Trophoblast cell (in vitro differentiated cells and primary cell): Measurements from ENCODE around the gene VDR.
A peak's percentile ranks its signal among the peaks of the same experiment; 100 is the strongest.
"Not testable (repeated sequence)": the region's sequence is repeated elsewhere in the genome, so short reads cannot be mapped to it uniquely, and the experiment has no call there.

Experiments
- DNase-seq, 2 donors: peaks; one replicate each; pipeline ENCODE4 v3.0.0-alpha.2; 2016
- H2AFZ ChIP-seq: 2 replicates; pipeline ENCODE4 v1.6.1; 2013; ENCODE audit warnings: low read length, moderate library complexity, mild to moderate bottlenecking; ENCODE audit not compliant: insufficient read depth, poor library complexity
- H2AK5ac ChIP-seq: 2 replicates; pipeline ENCODE4 v1.6.1; 2013; ENCODE audit warnings: mild to moderate bottlenecking, low read length
- H2BK120ac ChIP-seq: 2 replicates; pipeline ENCODE4 v1.6.1; 2013; ENCODE audit warnings: low read length, mild to moderate bottlenecking, moderate library complexity; ENCODE audit not compliant: insufficient read depth, poor library complexity
- H2BK12ac ChIP-seq: 2 replicates; pipeline ENCODE4 v1.6.1; 2013; ENCODE audit warnings: mild to moderate bottlenecking, low read length, moderate library complexity
- H2BK5ac ChIP-seq: 2 replicates; pipeline ENCODE4 v1.6.1; 2013; ENCODE audit warnings: low read length, low read depth, moderate library complexity, mild to moderate bottlenecking; ENCODE audit not compliant: poor library complexity
- H3K14ac ChIP-seq: 2 replicates; pipeline ENCODE4 v1.6.1; 2013; ENCODE audit warnings: mild to moderate bottlenecking, low read length
- H3K18ac ChIP-seq: 2 replicates; pipeline ENCODE4 v1.6.1; 2013; ENCODE audit warnings: mild to moderate bottlenecking, low read length
- H3K23ac ChIP-seq: 2 replicates; pipeline ENCODE4 v1.6.1; 2013; ENCODE audit warnings: low read length
- H3K27ac ChIP-seq: 2 replicates; pipeline ENCODE4 v1.5.1; 2013; ENCODE audit warnings: low read depth, mild to moderate bottlenecking, inconsistent platforms, low read length, moderate library complexity
- H3K27me3 ChIP-seq: 2 replicates; pipeline ENCODE4 v1.6.1; 2013; ENCODE audit warnings: inconsistent platforms, mild to moderate bottlenecking, low read length, moderate library complexity; ENCODE audit not compliant: insufficient read depth
- H3K36me3 ChIP-seq, 2 experiments: 1 replicate in 1 of 2; 2 replicates in 1 of 2; pipeline ENCODE4 v1.6.1; 2013; ENCODE audit warnings: low read length in 2 of 2, mild to moderate bottlenecking in 2 of 2, moderate library complexity in 1 of 2; ENCODE audit not compliant: insufficient read depth in 2 of 2, control insufficient read depth in 1 of 2
- H3K4ac ChIP-seq: 2 replicates; pipeline ENCODE4 v1.6.1; 2013; ENCODE audit warnings: low read depth, mild to moderate bottlenecking, low read length, moderate library complexity
- H3K4me1 ChIP-seq, 2 experiments: 1 replicate in 1 of 2; 2 replicates in 1 of 2; pipeline ENCODE4 v1.6.1; 2013; ENCODE audit warnings: low read length in 2 of 2, mild to moderate bottlenecking in 2 of 2, moderate library complexity in 1 of 2; ENCODE audit not compliant: insufficient read depth in 2 of 2, control insufficient read depth in 1 of 2
- H3K4me2 ChIP-seq: 2 replicates; pipeline ENCODE4 v1.6.1; 2013; ENCODE audit warnings: inconsistent platforms, mild to moderate bottlenecking, low read length, moderate library complexity
- H3K4me3 ChIP-seq: 2 replicates; pipeline ENCODE4 v1.5.1; 2013; ENCODE audit warnings: mild to moderate bottlenecking, low read depth, low read length, inconsistent platforms
- H3K79me1 ChIP-seq: one replicate; pipeline ENCODE4 v1.6.1; 2013; ENCODE audit warnings: low read length
- H3K79me2 ChIP-seq: 2 replicates; pipeline ENCODE4 v1.6.1; 2013; ENCODE audit warnings: low read length, mild to moderate bottlenecking; ENCODE audit not compliant: control insufficient read depth, insufficient read depth, poor library complexity
- H3K9ac ChIP-seq: 2 replicates; pipeline ENCODE4 v1.6.1; 2013; ENCODE audit warnings: mild to moderate bottlenecking, low read length
- H3K9me3 ChIP-seq: 2 replicates; pipeline ENCODE4 v1.6.1; 2013; ENCODE audit warnings: low read depth, mild to moderate bottlenecking, control low read depth, inconsistent platforms, low read length; ENCODE audit not compliant: insufficient read depth
- H4K12ac ChIP-seq: 2 replicates; pipeline ENCODE4 v1.6.1; 2013; ENCODE audit warnings: low read depth, mild to moderate bottlenecking, low read length, moderate library complexity
- H4K8ac ChIP-seq: 2 replicates; pipeline ENCODE4 v1.6.1; 2013; ENCODE audit warnings: low read depth, mild to moderate bottlenecking, low read length, moderate library complexity
- H4K91ac ChIP-seq: one replicate; pipeline ENCODE4 v1.6.1; 2013; ENCODE audit warnings: low read depth, mild to moderate bottlenecking, low read length, moderate library complexity
- WGBS: extraction: QIAGEN DNeasy Blood & Tissue Kit; methylation state at CpG from one replicate; pipeline ENCODE4 v1.1.7; 2013; ENCODE audit warnings: missing lambda C conversion rate; ENCODE audit not compliant: insufficient read length, insufficient coverage; ENCODE audit errors: extremely low coverage; 5-methylcytosine and 5-hydroxymethylcytosine counted together

Gene VDR

DNA sequence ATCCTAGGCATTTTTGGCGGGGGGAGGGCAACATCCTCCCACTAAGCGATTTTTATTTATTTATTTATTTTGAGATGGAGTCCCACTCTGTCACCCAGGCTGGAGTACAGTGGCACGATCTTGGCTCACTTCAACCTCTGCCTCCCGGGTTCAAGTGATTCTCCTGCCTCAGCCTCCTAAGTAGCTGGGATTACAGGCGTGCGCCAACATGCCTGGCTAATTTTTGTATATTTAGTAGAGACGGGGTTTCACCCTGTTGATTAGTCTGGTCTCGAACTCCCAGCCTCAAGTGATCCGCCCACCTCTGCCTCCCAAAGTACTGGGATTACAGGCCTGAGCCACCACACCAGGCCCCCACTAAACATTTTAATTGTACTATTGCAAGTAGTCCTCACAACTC is 95.3 kb downstream of the VDR start:
- H2BK12ac ChIP-seq, H3K27me3 ChIP-seq, H3K9me3 ChIP-seq, H4K91ac ChIP-seq, H2BK5ac ChIP-seq, H3K14ac ChIP-seq, DNase-seq, H3K23ac ChIP-seq, H3K27ac ChIP-seq, H4K8ac ChIP-seq, H2BK120ac ChIP-seq, H2AFZ ChIP-seq, H3K4me3 ChIP-seq, H3K18ac ChIP-seq, H4K12ac ChIP-seq, H2AK5ac ChIP-seq, H3K9ac ChIP-seq, H3K4me2 ChIP-seq: not testable (repeated sequence)
- peaks cover 13% of the 10 kb centered on the region for H3K79me1 ChIP-seq
- no CpG with 5 or more reads among the region's 9 CpGs for WGBS
- peaks cover 55 to 58% of the 10 kb centered on the region in 2 experiments for H3K4me1 ChIP-seq
- peaks cover 15 to 20% of the 10 kb centered on the region in 2 experiments for H3K36me3 ChIP-seq
- H3K4ac ChIP-seq, result peak overlapping the region; percentile 36
- peaks cover 48% of the 10 kb centered on the region for H3K79me2 ChIP-seq

DNA sequence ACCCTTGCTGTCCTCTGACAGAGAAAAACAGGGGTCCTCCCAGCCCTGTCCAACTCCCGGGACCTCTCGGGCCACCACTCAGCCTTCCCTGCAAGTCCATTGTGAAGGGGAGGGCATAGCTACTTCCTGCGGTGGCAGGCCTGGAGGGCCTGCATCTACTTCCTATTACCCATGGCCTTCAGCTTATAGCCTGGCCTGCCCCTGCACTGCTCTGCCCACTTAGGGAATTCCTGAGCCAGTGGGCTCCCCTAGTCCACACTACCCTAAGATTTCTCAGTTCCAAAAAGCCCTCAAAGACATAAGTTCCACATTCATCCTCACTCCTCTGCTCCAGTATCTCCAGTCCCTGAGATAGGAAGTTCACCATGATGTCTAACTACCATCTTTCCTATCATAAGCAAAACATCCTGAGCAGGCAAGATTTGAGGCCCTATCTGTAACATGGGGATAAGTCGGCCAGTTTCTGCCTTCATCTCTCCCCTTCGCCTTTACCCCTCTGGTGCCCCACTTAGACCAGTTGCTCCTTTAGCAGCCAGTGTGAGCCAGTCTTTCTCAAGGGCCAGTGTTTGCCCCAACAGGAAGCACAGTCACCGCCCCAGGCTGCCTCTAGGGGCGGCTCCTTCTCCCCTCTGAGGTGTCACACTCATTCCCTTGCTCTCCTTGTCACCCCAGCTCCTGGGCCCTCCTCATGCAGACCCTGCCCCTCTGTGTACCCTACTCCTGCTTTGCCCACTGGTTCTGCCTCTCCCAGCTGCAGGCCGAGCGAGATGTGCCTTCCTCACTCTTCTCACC is 96.0 kb downstream of the VDR start:
- Histone ChIP-seq H3K18ac (peak overlapping the region; percentile 46), H4K12ac (no peak overlapping the region), H3K27me3 (no peaks in the 10 kb centered on the region), H3K4me2 (no peak overlapping the region), H2BK12ac (no peak overlapping the region), H2AFZ (peak overlapping the region; percentile 63), H3K14ac (peak overlapping the region; percentile 33), H3K4me3 (no peak overlapping the region), H4K91ac (no peak overlapping the region), H3K9ac (no peak overlapping the region), H4K8ac (no peak overlapping the region), H3K23ac (no peak overlapping the region), H3K79me1 (peaks cover 13% of the 10 kb centered on the region), H2BK5ac (peak overlapping the region; percentile 23), H3K36me3 (peaks cover 14 to 18% of the 10 kb centered on the region in 2 experiments), H3K4me1 (peaks cover 49 to 52% of the 10 kb centered on the region in 2 experiments), H3K4ac (peak overlapping the region; percentile 83), H3K9me3 (no peaks in the 10 kb centered on the region), H2AK5ac (peak overlapping the region; percentile 52), H2BK120ac (no peak overlapping the region), H3K79me2 (peaks cover 42% of the 10 kb centered on the region), H3K27ac (no peak overlapping the region)
- no CpG with 5 or more reads among the region's 9 CpGs for WGBS
- peak in 1 of 2 donors; percentile 13 for DNase-seq

DNA sequence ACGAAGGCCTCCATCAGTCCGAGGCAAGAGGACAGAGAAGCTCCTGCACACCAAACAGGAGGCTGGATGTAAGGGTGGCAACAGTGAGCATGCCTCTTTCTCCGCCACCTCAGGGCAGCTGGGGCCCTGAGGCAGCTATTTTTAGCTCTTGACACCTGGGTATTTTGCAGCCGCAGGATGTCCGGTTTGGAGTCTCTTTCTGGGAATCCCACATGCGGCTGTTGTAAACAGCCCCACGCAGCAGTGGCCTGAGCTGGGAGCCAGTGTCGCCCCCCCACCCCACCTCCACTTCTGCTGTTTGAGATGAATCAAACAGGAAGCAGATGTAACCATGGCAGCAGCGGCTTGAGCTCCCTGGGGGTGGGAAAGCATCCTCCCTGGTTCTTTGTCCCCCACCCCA is 96.7 kb downstream of the VDR start:
- Histone ChIP-seq H3K27ac (no peak overlapping the region), H3K4ac (peak overlapping the region; percentile 83), H3K9ac (no peak overlapping the region), H3K9me3 (no peaks in the 10 kb centered on the region), H3K79me1 (peaks cover 6% of the 10 kb centered on the region), H3K36me3 (peaks cover 19 to 21% of the 10 kb centered on the region in 2 experiments), H4K8ac (no peak overlapping the region), H3K27me3 (no peaks in the 10 kb centered on the region), H2BK120ac (no peak overlapping the region), H3K4me1 (peaks cover 49 to 52% of the 10 kb centered on the region in 2 experiments), H4K12ac (no peak overlapping the region), H3K23ac (no peak overlapping the region), H3K14ac (no peak overlapping the region), H2AK5ac (peak overlapping the region; percentile 7), H3K79me2 (peaks cover 39% of the 10 kb centered on the region), H3K18ac (peak overlapping the region; percentile 7), H3K4me3 (no peak overlapping the region), H4K91ac (no peak overlapping the region), H2BK12ac (no peak overlapping the region), H2AFZ (no peak overlapping the region), H2BK5ac (no peak overlapping the region), H3K4me2 (peak overlapping the region; percentile 4)
- DNase-seq, result peak in 1 of 2 donors; percentile 41
- no CpG with 5 or more reads among the region's 9 CpGs for WGBS

DNA sequence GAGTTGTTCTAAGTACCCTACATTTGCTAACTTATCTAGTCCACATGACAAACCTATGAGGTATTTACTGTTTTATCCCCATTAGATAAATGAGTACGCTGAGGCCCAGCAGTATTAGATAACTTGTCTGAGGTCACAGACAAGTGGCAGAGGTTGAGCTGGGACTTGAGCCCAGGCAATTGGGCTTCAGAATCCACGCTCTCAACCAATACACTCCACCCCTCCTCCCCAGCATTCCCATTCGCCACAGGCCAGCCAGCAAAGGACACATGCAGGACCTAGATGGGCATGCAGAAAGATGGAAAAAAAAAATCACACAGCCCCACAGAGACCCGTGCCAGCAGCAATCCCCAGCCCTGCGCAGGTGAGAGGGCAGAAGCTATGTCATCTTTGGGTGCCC is 97.5 kb downstream of the VDR start:
- no peak overlapping the region for H2BK5ac ChIP-seq
- H3K18ac ChIP-seq, result no peak overlapping the region
- no peak for DNase-seq
- H3K23ac ChIP-seq, result no peak overlapping the region
- H3K36me3 ChIP-seq, result peaks cover 20 to 21% of the 10 kb centered on the region in 2 experiments
- H3K9ac ChIP-seq, result no peak overlapping the region
- H3K14ac ChIP-seq, result no peak overlapping the region
- no peak overlapping the region for H3K27ac ChIP-seq
- H3K4me1 ChIP-seq, result peaks cover 52 to 55% of the 10 kb centered on the region in 2 experiments
- no peak overlapping the region for H4K91ac ChIP-seq
- no peak overlapping the region for H4K8ac ChIP-seq
- H2BK120ac ChIP-seq, result no peak overlapping the region
- no peak overlapping the region for H4K12ac ChIP-seq
- peak overlapping the region; percentile 23 for H2AFZ ChIP-seq
- no CpG with 5 or more reads among the region's 5 CpGs for WGBS
- H3K79me2 ChIP-seq, result peaks cover 40% of the 10 kb centered on the region
- peak overlapping the region; percentile 38 for H3K4ac ChIP-seq
- H2BK12ac ChIP-seq, result no peak overlapping the region
- no peak overlapping the region for H3K4me2 ChIP-seq
- H3K4me3 ChIP-seq, result no peak overlapping the region
- H3K27me3 ChIP-seq, result no peaks in the 10 kb centered on the region
- peaks cover 3% of the 10 kb centered on the region for H3K79me1 ChIP-seq
- H2AK5ac ChIP-seq, result no peak overlapping the region
- no peaks in the 10 kb centered on the region for H3K9me3 ChIP-seq
